NCI-H1105 treated with DMSO at 0.1 percent for 48 hours (cell line): Measurements from ENCODE around the gene RCL1.

Source experiments
- DNase-seq: peaks from one replicate; lab custom pipeline; 2025; lab: John Stamatoyannopoulos, UW

Gene RCL1

GRCh38 chr9:4811824-4812223, 19.1 kb downstream of the RCL1 start:
- DNase-seq, result no peak

GRCh38 chr9:4812858-4813257, 20.1 kb downstream of the RCL1 start:
- no peak for DNase-seq

- no peak for DNase-seq
Observed at GRCh38 chr9:4814913-4815312, 22.2 kb downstream of the RCL1 start.

- no peak for DNase-seq
Observed at GRCh38 chr9:4815381-4815956, 22.7 kb downstream of the RCL1 start.

- no peak for DNase-seq
Observed at GRCh38 chr9:4820168-4820567, 27.4 kb downstream of the RCL1 start.

GRCh38 chr9:4821133-4821532, 28.4 kb downstream of the RCL1 start:
- DNase-seq, result no peak

GRCh38 chr9:4822057-4822456, 29.3 kb downstream of the RCL1 start:
- no peak for DNase-seq

GRCh38 chr9:4826417-4827166, 33.8 kb downstream of the RCL1 start:
- no peak for DNase-seq

GRCh38 chr9:4827224-4827623, 34.5 kb downstream of the RCL1 start:
- no peak for DNase-seq

- no peak for DNase-seq
Observed at GRCh38 chr9:4828761-4829160, 36.0 kb downstream of the RCL1 start.

- DNase-seq, result no peak
Observed at GRCh38 chr9:4829969-4830368, 37.2 kb downstream of the RCL1 start.

GRCh38 chr9:4830699-4831098, 38.0 kb downstream of the RCL1 start:
- no peak for DNase-seq

GRCh38 chr9:4831119-4831518, 38.4 kb downstream of the RCL1 start:
- DNase-seq, result no peak

GRCh38 chr9:4831944-4832343, 39.2 kb downstream of the RCL1 start:
- no peak for DNase-seq

- DNase-seq, result no peak
Observed at GRCh38 chr9:4832786-4833579, 40.2 kb downstream of the RCL1 start.

GRCh38 chr9:4833781-4834560, 41.2 kb downstream of the RCL1 start:
- no peak for DNase-seq

GRCh38 chr9:4836676-4837075, 43.9 kb downstream of the RCL1 start:
- no peak for DNase-seq

GRCh38 chr9:4837261-4838188, 44.8 kb downstream of the RCL1 start:
- DNase-seq, result no peak

GRCh38 chr9:4838189-4838546, 45.4 kb downstream of the RCL1 start:
- no peak for DNase-seq

GRCh38 chr9:4839470-4839912, 46.7 kb downstream of the RCL1 start:
- DNase-seq, result no peak

GRCh38 chr9:4840018-4840417, 47.3 kb downstream of the RCL1 start:
- DNase-seq, result no peak
